ENCODE data around the gene UBQLN4. TPM values are rescaled to one million over a fixed set of nuclear protein-coding genes. Genes with fewer than 3 reads are reported as not detected.

UBQLN4 gene
- polyA plus RNA-seq, 3 donors = 2.3 to 15.9 (median 2.9) TPM

GRCh38 chr1:156079762-156080161, 26.2 kb upstream of the UBQLN4 start:
- Mint-ChIP-seq H3K27me3 (ENCODE audit: low read depth in 3 of 3) (peaks cover 81 to 99% (median 88%) of the 10 kb centered on the region in 3 donors), H3K36me3 (peaks cover 7 to 8% of the 10 kb centered on the region in 2 donors), H3K4me3 (peak overlapping the region in 1 of 2 donors; percentile 5), H3K9me3 (peaks cover 0 to 20% (median 4%) of the 10 kb centered on the region in 7 donors), H3K27ac (no peak overlapping the region), H3K4me1 (peaks cover 32% of the 10 kb centered on the region)
- H3K4me2 ChIP-seq (replicated peaks; ENCODE audit: extremely low read depth, low read length, poor library complexity, severe bottlenecking) = no peak overlapping the region
- no peak overlapping the region for H3K4me3 ChIP-seq (replicated peaks in 1 of 3; ENCODE audit: low read depth in 2 of 3, low read length in 3 of 3)
- intact Hi-C loops (cut with micrococcal nuclease) = loop anchor here in 1 of 2 donors (10.0 kb wide), 1 partner anchor 235 kb away; no protein-coding TSS in a partner anchor
- no peaks in the 10 kb centered on the region for H3K79me2 ChIP-seq (ENCODE audit: insufficient read depth, low read length)
- no peak overlapping the region for H2AFZ ChIP-seq (ENCODE audit: insufficient read depth, low read depth, low read length, poor library complexity, severe bottlenecking)
- no peak for TF ChIP-seq CTCF (IDR thresholded peaks at IDR 0.05)
- H3K27ac ChIP-seq (ENCODE audit: low read depth in 1 of 2, low read length in 2 of 2) = no peak overlapping the region
- 100% methylated on average over 4 of the region's 5 CpGs for WGBS (ENCODE audit: insufficient coverage)
- H3K27me3 ChIP-seq (ENCODE audit: control insufficient read depth in 2 of 2, insufficient read depth in 2 of 2, low read length in 2 of 2) = peaks cover 42 to 95% of the 10 kb centered on the region in 2 donors
- H3K4me1 ChIP-seq (ENCODE audit: control insufficient read depth in 1 of 2, insufficient read depth in 2 of 2, low read length in 2 of 2) = peaks cover 23 to 37% of the 10 kb centered on the region in 2 donors
- no peaks in the 10 kb centered on the region for H4K20me1 ChIP-seq (ENCODE audit: insufficient read depth, low read length)
- H3K36me3 ChIP-seq (replicated peaks in 1 of 2; ENCODE audit: control insufficient read depth in 1 of 2, insufficient read depth in 2 of 2, low read length in 2 of 2) = no peaks in the 10 kb centered on the region
- peaks cover 0 to 4% of the 10 kb centered on the region in 2 donors for H3K9me3 ChIP-seq (replicated peaks in 1 of 2; ENCODE audit: control insufficient read depth in 1 of 2, insufficient read depth in 1 of 2, low read length in 2 of 2)
- H3K9ac ChIP-seq (ENCODE audit: insufficient read depth, low read length, poor library complexity, severe bottlenecking) = no peak overlapping the region
- DNase-seq = no peak

DNA sequence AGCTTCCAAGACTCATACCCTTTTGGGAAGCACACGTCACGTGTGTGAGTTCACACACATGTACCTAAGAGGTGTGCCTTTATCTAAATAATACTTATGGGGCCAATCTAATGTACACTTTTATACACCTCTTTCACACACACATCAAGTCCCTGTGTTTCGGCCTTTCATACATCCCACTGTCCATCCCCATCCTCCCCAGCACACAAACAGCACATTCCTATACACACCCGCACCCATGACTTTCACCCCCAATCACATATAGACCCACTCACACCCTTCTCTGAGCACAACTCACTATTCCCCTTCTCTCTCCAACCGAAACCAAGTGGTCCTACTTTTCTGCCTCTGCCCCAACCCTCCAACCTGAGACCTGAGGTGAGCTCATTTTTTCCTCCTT, 25.1 kb upstream of the UBQLN4 start:
- Histone ChIP-seq H3K27me3 (ENCODE audit: control insufficient read depth in 2 of 2, insufficient read depth in 2 of 2, low read length in 2 of 2) (peaks cover 34 to 88% of the 10 kb centered on the region in 2 donors), H4K20me1 (ENCODE audit: insufficient read depth, low read length) (no peaks in the 10 kb centered on the region), H3K79me2 (ENCODE audit: insufficient read depth, low read length) (no peaks in the 10 kb centered on the region), H3K4me2 (replicated peaks; ENCODE audit: extremely low read depth, low read length, poor library complexity, severe bottlenecking) (no peak overlapping the region), H3K36me3 (replicated peaks in 1 of 2; ENCODE audit: control insufficient read depth in 1 of 2, insufficient read depth in 2 of 2, low read length in 2 of 2) (no peaks in the 10 kb centered on the region), H3K4me3 (replicated peaks in 1 of 3; ENCODE audit: low read depth in 2 of 3, low read length in 3 of 3) (no peak overlapping the region), H2AFZ (ENCODE audit: insufficient read depth, low read depth, low read length, poor library complexity, severe bottlenecking) (no peak overlapping the region), H3K9me3 (replicated peaks in 1 of 2; ENCODE audit: control insufficient read depth in 1 of 2, insufficient read depth in 1 of 2, low read length in 2 of 2) (peaks cover 0 to 4% of the 10 kb centered on the region in 2 donors), H3K4me1 (ENCODE audit: control insufficient read depth in 1 of 2, insufficient read depth in 2 of 2, low read length in 2 of 2) (peaks cover 23 to 37% of the 10 kb centered on the region in 2 donors), H3K27ac (ENCODE audit: low read depth in 1 of 2, low read length in 2 of 2) (no peak overlapping the region), H3K9ac (ENCODE audit: insufficient read depth, low read length, poor library complexity, severe bottlenecking) (no peak overlapping the region)
- Mint-ChIP-seq H3K27ac (no peak overlapping the region), H3K36me3 (peaks cover 4% of the 10 kb centered on the region in 2 donors), H3K4me1 (peaks cover 28% of the 10 kb centered on the region), H3K9me3 (peaks cover 0 to 20% (median 4%) of the 10 kb centered on the region in 7 donors), H3K27me3 (ENCODE audit: low read depth in 3 of 3) (peaks cover 76 to 91% (median 83%) of the 10 kb centered on the region in 3 donors), H3K4me3 (peak overlapping the region in 1 of 2 donors; percentile 72)
- DNase-seq = no peak
- no peak for TF ChIP-seq CTCF (IDR thresholded peaks at IDR 0.05)
- intact Hi-C loops (cut with micrococcal nuclease) = loop anchor here in 1 of 2 donors (10.0 kb wide), 1 partner anchor 236 kb away; no protein-coding TSS in a partner anchor
- 100% methylated on average over 2 of the region's 5 CpGs for WGBS (ENCODE audit: insufficient coverage)
